NB4 (cell line): ENCODE measurements around the gene ASPG.

Experiments
- POLR2A ChIP-seq: IDR thresholded peaks from 2 replicates; pipeline ENCODE4 v1.6.1; 2011; ENCODE audit warnings: mild to moderate bottlenecking; ENCODE audit not compliant: insufficient read length; ENCODE audit errors: extremely low read depth
- TF ChIP-seq, protein P1 (sequence below): IDR thresholded peaks from one replicate; pipeline ENCODE4 v1.5.1; 2012; ENCODE audit warnings: low read depth, low read length

GRCh38 chr14:104142946-104143470, 57.5 kb downstream of the ASPG start:
- TF ChIP-seq, protein P1, sequence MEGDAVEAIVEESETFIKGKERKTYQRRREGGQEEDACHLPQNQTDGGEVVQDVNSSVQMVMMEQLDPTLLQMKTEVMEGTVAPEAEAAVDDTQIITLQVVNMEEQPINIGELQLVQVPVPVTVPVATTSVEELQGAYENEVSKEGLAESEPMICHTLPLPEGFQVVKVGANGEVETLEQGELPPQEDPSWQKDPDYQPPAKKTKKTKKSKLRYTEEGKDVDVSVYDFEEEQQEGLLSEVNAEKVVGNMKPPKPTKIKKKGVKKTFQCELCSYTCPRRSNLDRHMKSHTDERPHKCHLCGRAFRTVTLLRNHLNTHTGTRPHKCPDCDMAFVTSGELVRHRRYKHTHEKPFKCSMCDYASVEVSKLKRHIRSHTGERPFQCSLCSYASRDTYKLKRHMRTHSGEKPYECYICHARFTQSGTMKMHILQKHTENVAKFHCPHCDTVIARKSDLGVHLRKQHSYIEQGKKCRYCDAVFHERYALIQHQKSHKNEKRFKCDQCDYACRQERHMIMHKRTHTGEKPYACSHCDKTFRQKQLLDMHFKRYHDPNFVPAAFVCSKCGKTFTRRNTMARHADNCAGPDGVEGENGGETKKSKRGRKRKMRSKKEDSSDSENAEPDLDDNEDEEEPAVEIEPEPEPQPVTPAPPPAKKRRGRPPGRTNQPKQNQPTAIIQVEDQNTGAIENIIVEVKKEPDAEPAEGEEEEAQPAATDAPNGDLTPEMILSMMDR, result no peak
- TF ChIP-seq POLR2A, result no peak
